HS-5 (cell line): Measurements from ENCODE around the gene TLK1.

Experiments
- DNase-seq: peaks from one replicate; pipeline ENCODE4 v3.0.0-alpha.2; 2012; ENCODE audit warnings: low read depth

TLK1 gene

DNA sequence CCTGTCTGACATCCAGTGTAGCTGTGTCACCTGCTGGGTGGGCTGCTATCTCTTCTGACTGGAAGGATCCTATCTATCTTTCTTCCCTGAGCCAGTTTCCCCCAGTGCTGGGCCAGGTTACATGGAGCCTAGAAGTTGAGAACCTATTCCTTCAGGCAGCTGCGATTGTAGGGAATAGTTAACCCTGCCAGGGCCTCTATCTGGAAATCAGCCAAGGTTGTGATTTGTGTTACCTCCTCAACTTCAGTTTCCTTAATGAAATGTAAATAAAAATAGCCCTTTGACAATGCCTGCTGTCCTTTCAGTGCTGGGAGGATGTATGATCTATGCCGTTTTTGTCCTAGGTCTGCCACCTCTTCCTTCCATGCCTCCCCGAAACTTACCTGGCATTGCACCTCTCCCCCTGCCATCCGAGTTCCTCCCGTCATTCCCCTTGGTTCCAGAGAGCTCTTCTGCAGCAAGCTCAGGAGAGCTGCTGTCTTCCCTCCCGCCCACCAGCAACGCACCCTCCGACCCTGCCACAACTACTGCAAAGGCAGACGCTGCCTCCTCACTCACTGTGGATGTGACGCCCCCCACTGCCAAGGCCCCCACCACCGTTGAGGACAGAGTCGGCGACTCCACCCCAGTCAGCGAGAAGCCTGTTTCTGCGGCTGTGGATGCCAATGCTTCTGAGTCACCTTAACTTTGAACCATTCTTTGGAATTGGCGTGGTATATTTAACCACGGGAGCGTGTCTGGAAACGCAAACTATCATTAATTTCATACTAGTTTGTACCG, 195.1 kb downstream of the TLK1 start:
- DNase-seq: no peak

- DNase-seq: no peak
Observed at GRCh38 chr2:170963386-170963785, 197.3 kb downstream of the TLK1 start.

DNA sequence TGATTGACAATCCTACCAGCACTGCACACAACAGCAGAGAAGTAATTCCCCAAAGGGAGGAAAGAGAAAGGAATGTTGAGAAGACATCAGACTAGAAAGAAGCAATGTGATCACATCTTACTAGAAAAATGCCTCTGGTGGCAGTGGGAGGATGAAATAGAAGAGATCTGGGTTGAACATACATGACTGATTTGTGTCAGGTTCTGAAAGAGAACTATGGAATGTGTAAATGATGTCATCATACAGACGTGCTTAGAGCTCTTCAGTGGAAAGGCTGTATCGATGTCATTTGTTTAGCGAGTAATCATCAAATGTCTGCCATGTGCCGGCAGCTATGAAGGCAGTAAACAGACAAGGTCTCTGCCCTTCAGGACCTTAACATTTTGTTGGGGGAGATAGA, 206.8 kb downstream of the TLK1 start:
- DNase-seq: no peak

DNA sequence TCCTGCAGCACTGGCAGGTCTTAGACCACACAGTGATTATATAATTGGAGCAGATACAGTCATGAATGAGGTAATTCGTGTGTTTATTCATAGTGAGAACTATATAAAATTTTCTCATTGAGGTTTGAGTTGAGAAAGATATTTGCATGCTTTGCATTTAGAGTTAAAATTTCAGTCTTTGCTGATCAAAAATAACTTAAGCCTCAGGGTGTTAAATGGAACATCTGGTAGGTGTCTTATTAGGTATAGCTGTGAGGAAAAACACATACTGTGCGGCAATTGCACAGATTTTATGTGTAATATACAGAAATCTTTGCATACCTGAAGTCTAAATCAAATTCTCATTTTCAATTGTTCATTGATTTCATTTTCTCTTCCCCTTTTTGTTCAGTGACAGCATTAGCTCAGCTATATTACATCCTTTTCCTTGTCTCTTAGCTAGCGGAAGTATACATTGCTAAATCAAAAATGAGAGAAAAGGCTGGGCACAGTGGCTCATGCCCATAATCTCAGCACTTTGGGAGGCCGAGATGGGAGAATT, 210.4 kb downstream of the TLK1 start:
- no peak for DNase-seq

- no peak for DNase-seq
Observed at GRCh38 chr2:170949415-170949814, 211.3 kb downstream of the TLK1 start.

GRCh38 chr2:170944545-170944944, 216.1 kb downstream of the TLK1 start:
- DNase-seq: no peak

- DNase-seq: no peak
Observed at GRCh38 chr2:170943596-170943995, 217.1 kb downstream of the TLK1 start.

DNA sequence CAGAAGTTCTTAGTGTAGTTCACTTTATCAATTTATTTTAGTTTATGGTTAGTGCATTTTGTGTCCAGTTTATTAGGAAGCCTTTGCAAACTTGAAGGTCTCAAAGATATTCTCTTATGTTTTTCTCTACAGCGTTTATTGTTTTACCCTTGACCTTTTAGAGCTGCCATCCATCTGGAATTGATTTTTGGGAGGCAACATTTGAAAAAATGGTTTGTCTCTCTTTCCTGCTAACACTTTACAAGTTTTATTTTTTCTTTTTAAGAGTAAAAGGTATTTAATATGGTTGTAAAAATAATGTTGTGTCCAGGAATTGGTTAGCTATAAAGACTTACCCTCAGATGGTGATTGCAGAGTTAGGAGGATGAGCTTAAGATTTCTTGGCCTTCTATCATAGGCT, 217.7 kb downstream of the TLK1 start:
- no peak for DNase-seq

DNA sequence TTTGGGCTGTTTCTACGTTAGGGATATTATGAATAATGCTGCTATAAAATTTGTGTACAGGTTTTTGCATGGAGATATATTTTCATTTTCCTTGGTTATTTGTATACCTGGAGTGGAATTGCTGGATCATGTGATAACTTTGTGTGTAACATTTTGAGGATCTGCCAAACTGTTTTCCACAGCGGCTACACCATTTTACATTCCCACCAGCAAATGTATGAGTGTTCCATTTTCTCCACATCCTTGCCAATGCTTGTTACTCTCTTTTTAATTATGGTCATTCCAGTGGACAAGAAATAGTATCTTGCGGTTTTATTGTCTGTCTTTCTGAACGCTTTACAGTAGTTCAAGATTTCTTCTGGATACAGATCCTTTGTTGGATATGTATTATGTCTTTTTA, 218.1 kb downstream of the TLK1 start:
- no peak for DNase-seq
